ENCODE results near the gene ADK.

DNA sequence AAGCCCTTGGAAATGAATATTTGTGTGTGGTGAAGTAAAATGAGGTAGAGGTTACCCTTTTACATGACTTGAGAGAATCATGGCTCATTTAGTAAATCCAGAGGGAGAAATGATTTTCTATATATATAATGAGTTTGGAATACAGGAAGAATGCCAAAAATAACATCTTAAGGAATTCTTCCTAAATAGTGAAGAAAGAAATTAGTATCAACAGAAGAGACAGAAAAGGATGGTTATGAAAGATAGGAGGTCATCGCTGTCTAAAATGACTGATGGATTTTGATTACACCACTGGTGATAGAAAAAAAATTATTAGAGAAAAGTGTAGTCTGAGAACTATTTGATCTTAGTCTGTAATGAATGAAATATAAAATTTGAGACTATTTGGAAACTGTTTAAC lies 283.0 kb downstream of the ADK start:
- TF ChIP-seq EZH2 (IDR thresholded peaks at IDR 0.05; ENCODE audit: borderline replicate concordance), result no peak
- TF ChIP-seq, protein P1, sequence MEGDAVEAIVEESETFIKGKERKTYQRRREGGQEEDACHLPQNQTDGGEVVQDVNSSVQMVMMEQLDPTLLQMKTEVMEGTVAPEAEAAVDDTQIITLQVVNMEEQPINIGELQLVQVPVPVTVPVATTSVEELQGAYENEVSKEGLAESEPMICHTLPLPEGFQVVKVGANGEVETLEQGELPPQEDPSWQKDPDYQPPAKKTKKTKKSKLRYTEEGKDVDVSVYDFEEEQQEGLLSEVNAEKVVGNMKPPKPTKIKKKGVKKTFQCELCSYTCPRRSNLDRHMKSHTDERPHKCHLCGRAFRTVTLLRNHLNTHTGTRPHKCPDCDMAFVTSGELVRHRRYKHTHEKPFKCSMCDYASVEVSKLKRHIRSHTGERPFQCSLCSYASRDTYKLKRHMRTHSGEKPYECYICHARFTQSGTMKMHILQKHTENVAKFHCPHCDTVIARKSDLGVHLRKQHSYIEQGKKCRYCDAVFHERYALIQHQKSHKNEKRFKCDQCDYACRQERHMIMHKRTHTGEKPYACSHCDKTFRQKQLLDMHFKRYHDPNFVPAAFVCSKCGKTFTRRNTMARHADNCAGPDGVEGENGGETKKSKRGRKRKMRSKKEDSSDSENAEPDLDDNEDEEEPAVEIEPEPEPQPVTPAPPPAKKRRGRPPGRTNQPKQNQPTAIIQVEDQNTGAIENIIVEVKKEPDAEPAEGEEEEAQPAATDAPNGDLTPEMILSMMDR (IDR thresholded peaks at IDR 0.05; ENCODE audit: poor library complexity), result no peak
- TF ChIP-seq EZH2phosphoT487 (IDR thresholded peaks at IDR 0.05; ENCODE audit: low read depth, severe bottlenecking, unreplicated experiment), result no peak
